Stimulated activated CD8-positive, alpha-beta memory T cell treated with anti-CD3 and anti-CD28 coated beads, Interleukin-15, amount 100 ng/mL, for 24 hours (primary cell): ENCODE data around the gene VTN.

Experiments
- DNase-seq: peaks from one replicate; pipeline ENCODE4 v3.0.0-alpha.2; 2020; ENCODE audit warnings: low read depth

VTN gene

GRCh38 chr17:28318759-28319597 is 51.1 kb downstream of the VTN start, which contains the start of gene TMEM97:
Gene TMEM97, plus strand, starts transcription at chr17:28319200. Its CDS starts 40 bp downstream, at chr17:28319240.
- DNase-seq = peak; percentile 86

DNA sequence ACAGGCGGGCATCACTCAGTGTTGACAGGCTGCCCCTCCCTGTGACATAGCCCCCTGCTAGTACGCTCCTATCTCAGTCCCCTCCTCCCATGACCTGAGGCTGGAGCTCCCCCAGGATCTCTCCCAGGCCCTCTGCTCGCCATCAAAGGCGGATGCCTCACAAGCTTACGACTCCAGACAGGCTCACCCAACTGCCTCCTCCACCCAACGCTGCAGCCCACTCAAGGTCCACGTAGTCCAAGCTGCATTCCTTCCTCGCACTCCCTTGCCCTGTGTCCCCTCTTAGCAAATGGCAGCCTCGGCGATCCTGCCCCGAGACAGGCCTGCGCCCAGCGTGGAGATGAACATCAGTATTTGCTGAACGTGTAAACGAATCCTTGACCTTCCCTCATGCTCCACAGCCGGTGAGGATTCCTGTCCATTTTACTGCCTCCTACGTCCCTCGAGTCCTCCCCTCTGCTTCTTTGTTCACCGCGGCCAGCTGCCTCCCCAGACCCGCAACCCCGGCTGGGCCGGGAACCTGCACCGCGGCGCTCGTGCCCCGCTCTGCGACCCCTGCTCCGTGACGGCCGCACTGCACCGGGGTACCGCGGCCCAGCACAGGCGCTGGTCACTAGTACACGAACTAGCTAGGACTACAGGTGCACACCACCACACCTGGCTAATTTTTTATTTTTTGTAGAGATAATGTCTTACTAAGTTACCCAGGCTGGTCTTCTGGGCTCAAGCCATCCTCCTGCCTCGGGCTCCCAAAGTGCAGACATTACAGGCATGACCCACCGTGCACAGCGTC is 51.9 kb downstream of the VTN start:
- no peak for DNase-seq
